C4-2B (cell line): Measurements from ENCODE around the gene WDR59.

Experiments
- ZFX ChIP-seq: fragments of 450-650 bp; IDR thresholded peaks from 2 replicates; pipeline ENCODE4 v1.6.1; 2017
- TF ChIP-seq, protein P1 (sequence below): fragments of 450-650 bp; conservative IDR thresholded peaks from 2 replicates; pipeline ENCODE4 v1.5.1; 2017; ENCODE audit warnings: mild to moderate bottlenecking

DNA sequence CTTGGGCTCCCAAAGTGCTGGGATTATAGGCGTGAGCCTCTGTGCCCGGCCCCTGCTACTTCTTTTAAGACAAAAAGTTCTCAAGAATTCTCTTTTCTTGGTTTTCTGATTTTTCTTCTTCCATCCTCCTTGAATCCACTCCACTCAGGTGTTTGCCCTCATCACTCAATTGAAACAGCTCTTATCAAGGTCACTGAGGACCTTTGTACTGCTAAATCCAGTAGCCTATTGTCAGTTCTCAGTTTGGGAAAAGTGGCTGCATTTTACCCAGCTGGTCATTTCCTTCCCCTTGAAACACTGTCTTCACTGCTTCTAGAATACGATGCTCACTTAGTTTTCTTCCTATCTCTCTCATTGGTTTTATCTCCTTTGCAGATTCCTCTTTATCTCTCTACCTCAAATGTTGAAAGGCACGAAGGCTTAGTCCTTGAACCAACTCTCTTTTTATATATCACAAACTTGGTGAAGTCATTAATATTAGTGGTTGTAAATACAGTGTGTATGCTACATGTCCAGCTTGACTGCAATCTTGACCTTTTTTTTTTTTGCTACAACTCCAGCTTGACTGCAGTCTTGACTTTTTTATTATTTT lies 43.7 kb upstream of the WDR59 start:
- TF ChIP-seq, protein P1, sequence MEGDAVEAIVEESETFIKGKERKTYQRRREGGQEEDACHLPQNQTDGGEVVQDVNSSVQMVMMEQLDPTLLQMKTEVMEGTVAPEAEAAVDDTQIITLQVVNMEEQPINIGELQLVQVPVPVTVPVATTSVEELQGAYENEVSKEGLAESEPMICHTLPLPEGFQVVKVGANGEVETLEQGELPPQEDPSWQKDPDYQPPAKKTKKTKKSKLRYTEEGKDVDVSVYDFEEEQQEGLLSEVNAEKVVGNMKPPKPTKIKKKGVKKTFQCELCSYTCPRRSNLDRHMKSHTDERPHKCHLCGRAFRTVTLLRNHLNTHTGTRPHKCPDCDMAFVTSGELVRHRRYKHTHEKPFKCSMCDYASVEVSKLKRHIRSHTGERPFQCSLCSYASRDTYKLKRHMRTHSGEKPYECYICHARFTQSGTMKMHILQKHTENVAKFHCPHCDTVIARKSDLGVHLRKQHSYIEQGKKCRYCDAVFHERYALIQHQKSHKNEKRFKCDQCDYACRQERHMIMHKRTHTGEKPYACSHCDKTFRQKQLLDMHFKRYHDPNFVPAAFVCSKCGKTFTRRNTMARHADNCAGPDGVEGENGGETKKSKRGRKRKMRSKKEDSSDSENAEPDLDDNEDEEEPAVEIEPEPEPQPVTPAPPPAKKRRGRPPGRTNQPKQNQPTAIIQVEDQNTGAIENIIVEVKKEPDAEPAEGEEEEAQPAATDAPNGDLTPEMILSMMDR, result no peak
- TF ChIP-seq ZFX, result no peak
